ENCODE results near the gene ZNF408.
"Not testable (repeated sequence)": the region's sequence is repeated elsewhere in the genome, so short reads cannot be mapped to it uniquely, and the experiment has no call there.

Gene ZNF408

GRCh38 chr11:46698597-46698996 lies 2.2 kb upstream of the ZNF408 start:
- no peak for DNase-seq

DNA sequence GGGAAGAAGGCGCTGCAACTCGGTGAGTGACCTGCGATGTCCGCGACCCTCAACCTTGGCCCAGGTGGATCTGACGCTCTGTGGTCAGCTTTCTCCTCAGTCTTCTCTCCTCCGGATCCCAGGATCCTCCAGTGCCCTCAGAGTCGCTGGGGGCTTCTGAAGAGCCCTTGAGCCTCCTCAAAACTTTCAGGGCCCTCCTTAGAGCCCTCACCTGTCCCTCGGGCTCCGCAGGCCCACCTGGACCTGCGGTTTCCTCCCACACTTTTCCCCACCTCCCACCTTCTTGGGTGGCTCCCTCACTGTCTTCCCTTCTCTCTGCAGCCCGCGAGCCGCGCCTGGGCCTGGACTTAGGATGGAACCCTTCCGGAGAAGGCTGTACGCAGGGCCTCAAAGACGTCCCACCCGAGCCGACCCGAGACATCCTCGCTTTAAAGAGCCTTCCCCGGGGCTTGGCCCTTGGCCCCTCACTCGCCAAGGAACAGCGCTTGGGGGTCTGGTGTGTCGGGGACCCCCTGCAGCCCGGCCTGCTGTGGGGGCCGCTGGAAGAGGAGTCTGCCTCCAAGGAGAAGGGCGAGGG lies 335 bp downstream of the ZNF408 start:
- DNase-seq, result no peak

GRCh38 chr11:46705070-46705688 lies 4.3 kb downstream of the ZNF408 start:
- DNase-seq, result no peak

DNA sequence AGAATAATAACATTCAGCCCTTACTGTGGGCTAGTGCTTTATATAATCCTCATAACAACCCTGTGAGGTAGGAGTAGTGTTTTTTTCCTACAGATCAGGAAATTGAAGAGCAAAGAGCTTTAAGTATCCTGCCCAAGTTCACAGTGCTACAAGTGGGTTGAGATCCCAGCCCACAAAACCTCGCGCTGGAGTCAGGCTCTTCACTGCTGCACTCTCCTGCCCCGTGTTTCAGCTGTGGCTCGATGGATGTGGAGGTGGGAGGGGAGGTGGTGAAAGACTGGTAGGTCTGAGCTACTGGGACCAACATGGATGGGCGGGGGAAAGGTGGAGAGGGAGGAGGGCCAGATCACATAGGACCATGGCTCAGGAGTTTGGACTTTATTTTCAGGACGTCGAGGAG lies 6.1 kb downstream of the ZNF408 start:
- no peak for DNase-seq

- DNase-seq, result not testable (repeated sequence)
These were observed 8.5 kb downstream of the ZNF408 start for GRCh38 chr11:46709351-46709750.

DNA sequence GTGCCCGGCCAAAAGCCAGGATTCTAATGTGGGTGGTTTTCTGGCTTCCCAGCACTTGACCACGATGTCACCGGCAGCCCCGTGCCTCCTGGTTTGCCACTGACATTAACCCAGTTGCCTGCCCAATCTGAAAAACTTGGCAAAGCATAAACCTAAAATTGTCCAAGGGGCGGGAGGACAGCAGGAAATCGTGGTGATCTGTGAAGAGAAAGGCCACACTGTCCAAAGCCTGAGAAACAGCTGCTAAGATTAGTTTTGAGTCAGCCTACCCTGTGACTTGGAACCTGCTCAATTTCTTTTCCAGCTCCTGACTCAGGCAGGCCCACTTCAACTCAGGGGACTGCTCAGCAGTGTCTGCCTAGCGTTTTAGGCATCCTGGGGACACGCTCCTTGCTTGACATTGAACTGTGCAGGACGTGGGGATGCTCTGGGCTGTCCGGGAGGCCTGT lies 10.0 kb downstream of the ZNF408 start:
- DNase-seq, result no peak

- no peak for DNase-seq
These were observed 10.5 kb downstream of the ZNF408 start for GRCh38 chr11:46711303-46711702.

DNA sequence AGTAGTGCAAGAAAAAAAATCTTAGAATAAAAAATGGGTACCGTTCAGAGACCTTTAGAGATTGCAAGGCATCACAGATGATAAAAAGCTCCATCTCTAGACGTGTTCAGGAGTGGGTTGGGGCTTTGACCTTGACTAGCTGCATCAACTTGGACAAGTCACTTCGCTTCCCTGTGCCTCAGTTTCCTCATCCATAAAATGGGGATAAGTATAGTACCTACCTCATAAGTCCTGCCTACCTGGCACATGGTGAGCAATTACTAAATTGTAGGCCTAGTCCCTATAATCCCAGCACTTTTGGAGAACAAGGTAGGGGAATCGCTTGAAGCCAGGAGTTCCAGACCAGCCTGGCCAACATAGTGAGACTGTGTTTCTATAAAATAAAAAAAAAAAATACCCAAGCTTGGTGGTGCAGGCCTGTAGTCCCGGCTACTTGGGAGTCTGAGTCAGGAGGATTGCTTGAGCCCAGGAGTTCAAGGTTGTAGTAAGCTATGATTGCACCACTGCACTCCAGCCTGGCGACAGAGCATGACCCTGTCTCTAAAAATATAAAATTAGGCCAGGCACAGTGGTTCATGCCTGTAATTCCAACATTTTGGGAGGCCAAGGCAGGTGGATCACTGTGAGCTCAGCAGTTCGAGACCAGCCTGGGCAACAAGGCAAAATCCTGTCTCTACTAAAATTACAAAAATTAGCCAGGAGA lies 12.2 kb downstream of the ZNF408 start:
- DNase-seq, result no peak

GRCh38 chr11:46717825-46718154 lies 17.0 kb downstream of the ZNF408 start:
- DNase-seq, result not testable (repeated sequence)

- no peak for DNase-seq
These were observed 17.6 kb downstream of the ZNF408 start for GRCh38 chr11:46718155-46719019.

DNA sequence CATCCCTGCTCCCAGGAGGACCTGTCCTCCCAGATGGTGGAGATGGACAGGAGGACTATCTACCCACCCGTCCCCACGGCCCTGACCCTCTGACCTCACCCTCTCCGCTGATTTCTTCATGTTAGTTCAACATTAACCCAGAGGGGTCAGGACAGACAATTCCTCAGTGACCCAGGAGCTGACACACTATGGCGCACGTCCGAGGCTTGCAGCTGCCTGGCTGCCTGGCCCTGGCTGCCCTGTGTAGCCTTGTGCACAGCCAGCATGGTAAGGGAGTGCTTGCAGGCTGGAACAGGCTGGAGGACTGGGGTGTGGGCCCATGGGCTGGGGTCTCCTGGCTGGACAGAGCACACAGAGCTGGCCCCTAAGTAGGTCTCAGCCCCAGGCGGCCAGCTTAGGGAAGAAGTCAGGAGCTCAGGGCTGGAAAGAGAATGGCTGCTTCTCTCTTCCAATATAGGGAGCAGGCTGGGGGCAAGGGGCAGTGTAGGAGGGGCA lies 18.3 kb downstream of the ZNF408 start, which contains the start of gene F2:
TSS of gene F2 (plus strand) at position 166 of the 495 bp plus-strand sequence. CDS start at position 189, 23 bp downstream.
- DNase-seq, result no peak

DNA sequence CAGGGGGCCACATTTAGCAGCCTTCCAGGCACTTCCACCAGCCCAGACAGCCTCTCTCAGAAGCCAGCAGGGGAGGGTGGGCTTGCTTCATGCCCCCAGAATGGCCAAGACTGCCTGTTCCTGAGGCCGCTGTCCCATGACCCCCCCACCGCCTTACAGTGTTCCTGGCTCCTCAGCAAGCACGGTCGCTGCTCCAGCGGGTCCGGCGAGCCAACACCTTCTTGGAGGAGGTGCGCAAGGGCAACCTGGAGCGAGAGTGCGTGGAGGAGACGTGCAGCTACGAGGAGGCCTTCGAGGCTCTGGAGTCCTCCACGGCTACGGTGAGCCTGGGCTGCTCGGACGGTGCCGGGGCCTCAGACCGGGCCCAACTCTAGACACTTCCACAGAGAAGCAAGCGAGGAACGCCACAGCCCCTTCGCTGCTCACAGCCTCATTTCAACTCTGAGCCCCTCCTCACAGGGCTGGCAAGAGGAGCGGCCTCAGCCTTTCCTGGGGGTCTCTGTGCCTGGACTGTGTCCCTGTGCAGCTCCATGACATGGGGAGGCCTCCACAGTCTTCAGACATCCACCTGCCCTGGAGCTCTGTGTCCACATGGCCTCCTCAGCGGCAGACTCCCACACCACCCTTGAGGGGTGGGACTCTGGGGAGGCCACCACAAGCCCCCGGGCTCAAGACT lies 18.9 kb downstream of the ZNF408 start:
- DNase-seq, result no peak

DNA sequence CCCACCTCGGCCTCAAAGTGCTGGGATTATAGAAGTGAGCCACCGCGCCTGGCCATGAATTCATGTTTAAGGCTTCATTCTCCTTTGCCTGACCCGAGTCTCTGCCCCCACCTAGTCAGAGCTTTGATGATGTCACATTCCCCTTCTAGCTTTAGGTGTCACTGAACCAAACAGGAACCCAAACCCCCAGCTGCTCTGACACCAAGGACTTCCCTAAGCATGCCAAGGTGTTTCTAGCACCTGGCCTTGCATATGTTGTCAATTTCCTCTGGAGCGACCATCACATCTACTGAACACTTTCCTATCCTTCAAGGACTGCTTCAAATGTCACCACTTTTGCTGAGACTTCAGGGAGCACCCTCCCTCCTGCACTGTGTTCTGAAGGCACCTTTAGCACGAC lies 20.5 kb downstream of the ZNF408 start:
- DNase-seq, result no peak

DNA sequence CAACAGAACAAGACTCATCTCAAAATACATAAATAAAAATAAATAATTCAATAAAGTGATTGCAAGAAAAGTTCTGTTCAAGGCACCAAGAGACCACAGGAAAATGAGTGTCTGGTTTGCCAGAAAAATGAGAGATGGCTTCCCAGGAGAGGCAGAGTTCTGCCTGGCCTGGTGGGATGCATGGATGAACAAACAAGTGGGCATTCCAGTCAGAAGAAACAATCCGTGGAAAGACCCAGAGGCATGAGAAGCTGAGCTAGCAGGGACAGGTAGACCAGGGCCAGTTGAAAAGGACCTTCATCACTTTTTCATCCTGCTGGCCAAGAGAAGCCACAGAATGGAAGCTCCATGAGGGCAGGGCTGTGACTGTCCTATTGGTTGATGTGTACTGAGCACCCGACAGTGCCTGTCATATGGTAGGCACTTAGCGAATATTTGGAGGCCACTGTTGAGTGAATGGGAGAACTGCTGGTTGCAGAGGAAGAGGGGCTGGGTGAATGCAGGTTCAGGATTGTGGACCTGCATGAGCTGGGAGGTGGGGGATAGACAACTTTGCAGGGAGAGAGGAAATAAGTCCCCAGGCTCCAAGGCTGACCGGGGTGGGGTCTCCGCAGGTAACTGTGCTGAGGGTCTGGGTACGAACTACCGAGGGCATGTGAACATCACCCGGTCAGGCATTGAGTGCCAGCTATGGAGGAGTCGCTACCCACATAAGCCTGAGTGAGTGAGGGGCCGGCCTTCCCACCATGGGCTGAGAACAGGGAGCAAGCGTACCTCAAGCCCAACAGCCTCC lies 21.9 kb downstream of the ZNF408 start:
- no peak for DNase-seq

DNA sequence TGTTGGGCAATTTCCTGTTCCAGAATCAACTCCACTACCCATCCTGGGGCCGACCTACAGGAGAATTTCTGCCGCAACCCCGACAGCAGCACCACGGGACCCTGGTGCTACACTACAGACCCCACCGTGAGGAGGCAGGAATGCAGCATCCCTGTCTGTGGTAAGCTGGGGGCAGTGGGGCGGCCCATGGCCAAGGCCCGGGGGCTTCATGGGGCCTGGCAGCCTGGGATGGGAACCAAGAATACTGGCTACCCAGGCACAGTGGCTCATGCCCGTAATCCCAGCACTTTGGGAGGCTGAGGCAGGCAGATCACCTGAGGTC lies 22.5 kb downstream of the ZNF408 start:
- DNase-seq, result no peak

- no peak for DNase-seq
These were observed 23.3 kb downstream of the ZNF408 start for GRCh38 chr11:46724088-46724487.

GRCh38 chr11:46725338-46726205 lies 24.7 kb downstream of the ZNF408 start:
- no peak for DNase-seq

DNA sequence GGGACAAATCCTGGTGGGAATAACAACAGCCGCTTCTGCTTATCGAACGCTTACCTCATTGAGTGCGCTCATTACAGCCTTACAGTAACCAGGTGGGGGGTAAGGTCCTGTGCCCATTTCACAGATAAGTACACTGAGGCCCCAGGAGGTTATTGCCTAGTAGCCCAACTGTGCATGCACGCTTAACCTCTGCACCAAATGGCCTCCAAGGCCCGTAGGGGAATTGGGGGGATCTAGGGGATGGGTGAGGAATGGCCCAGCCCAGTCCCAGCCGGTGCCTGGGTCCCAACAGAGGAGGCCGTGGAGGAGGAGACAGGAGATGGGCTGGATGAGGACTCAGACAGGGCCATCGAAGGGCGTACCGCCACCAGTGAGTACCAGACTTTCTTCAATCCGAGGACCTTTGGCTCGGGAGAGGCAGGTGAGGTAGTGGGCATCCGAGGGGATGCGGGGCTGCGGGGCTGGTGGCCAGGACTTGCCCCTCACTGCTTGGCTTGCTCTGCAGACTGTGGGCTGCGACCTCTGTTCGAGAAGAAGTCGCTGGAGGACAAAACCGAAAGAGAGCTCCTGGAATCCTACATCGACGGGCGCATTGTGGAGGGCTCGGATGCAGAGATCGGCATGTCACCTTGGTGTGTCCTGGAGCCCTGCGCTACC lies 25.5 kb downstream of the ZNF408 start:
- DNase-seq, result no peak

DNA sequence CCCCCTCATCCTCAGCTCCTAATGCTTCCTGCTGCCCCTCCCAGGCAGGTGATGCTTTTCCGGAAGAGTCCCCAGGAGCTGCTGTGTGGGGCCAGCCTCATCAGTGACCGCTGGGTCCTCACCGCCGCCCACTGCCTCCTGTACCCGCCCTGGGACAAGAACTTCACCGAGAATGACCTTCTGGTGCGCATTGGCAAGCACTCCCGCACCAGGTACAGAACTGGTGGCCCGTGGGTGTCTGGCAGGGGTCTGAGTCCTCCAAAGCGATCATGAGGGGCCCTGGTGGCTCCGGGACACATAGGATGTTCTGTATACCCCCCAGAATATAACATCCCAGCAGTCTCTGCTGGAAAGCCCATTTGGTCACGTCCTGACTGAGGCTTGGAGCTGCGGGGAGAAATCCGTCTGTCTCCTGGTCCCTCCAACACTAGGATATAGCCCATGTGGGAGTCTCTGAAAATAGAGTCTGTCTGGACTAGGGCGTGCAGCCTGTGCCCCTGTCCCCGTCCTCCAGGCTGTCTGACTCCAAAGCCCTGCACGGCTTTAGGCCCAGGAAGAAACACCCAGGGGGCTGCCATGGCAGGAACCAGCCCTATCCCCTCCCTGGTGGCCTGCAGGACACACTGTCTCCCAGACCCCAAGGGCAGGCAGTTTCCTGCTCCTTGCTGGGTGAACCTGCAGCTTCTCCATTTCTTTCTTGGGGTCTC lies 27.3 kb downstream of the ZNF408 start:
- DNase-seq, result no peak

DNA sequence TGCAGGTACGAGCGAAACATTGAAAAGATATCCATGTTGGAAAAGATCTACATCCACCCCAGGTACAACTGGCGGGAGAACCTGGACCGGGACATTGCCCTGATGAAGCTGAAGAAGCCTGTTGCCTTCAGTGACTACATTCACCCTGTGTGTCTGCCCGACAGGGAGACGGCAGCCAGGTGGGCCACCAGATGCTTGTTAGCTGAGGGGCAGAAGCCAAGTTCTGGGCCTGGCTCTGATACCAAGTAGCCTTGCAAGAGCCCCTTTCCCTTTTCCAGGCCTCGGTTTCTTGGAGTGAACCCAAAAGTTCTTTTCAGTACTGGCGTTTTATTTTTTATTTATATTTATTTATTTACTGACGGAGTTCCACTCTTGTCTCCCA lies 27.8 kb downstream of the ZNF408 start:
- no peak for DNase-seq
